Pons (tissue), 1 donor: ENCODE measurements around the gene KIF6.
"Not testable (repeated sequence)": the region's sequence is repeated elsewhere in the genome, so short reads cannot be mapped to it uniquely, and the experiment has no call there.

Experiments
- DNase-seq: peaks from one replicate; pipeline ENCODE4 v3.0.0-alpha.2; 2016; ENCODE audit warnings: low spot score

KIF6 gene

GRCh38 chr6:39714802-39715201 lies 10.4 kb downstream of the KIF6 start:
- DNase-seq = peak; percentile 96

GRCh38 chr6:39707962-39708683 lies 17.1 kb downstream of the KIF6 start:
- DNase-seq = no peak

GRCh38 chr6:39706819-39707335 lies 18.3 kb downstream of the KIF6 start:
- DNase-seq = no peak

- no peak for DNase-seq
Measured at GRCh38 chr6:39702265-39702664, 22.9 kb downstream of the KIF6 start.

- no peak for DNase-seq
Measured at GRCh38 chr6:39700362-39700761, 24.8 kb downstream of the KIF6 start.

GRCh38 chr6:39698789-39699188 lies 26.4 kb downstream of the KIF6 start:
- no peak for DNase-seq

GRCh38 chr6:39696986-39697788 lies 28.0 kb downstream of the KIF6 start:
- DNase-seq = no peak

- DNase-seq = no peak
Measured at GRCh38 chr6:39695447-39695846, 29.8 kb downstream of the KIF6 start.

GRCh38 chr6:39693206-39693605 lies 32.0 kb downstream of the KIF6 start:
- DNase-seq = no peak

- DNase-seq = no peak
Measured at GRCh38 chr6:39688494-39688893, 36.7 kb downstream of the KIF6 start.

- peak; percentile 98 for DNase-seq
Measured at GRCh38 chr6:39686976-39687375, 38.2 kb downstream of the KIF6 start.

- DNase-seq = peak; percentile 52
Measured at GRCh38 chr6:39685938-39686337, 39.3 kb downstream of the KIF6 start.

- no peak for DNase-seq
Measured at GRCh38 chr6:39685489-39685826, 39.8 kb downstream of the KIF6 start.

GRCh38 chr6:39684790-39685488 lies 40.3 kb downstream of the KIF6 start:
- peak; percentile 75 for DNase-seq

GRCh38 chr6:39681674-39682121 lies 43.5 kb downstream of the KIF6 start:
- DNase-seq = peak; percentile 68

GRCh38 chr6:39678914-39679313 lies 46.3 kb downstream of the KIF6 start:
- no peak for DNase-seq

GRCh38 chr6:39677318-39677717 lies 47.9 kb downstream of the KIF6 start:
- not testable (repeated sequence) for DNase-seq

GRCh38 chr6:39670519-39670918 lies 54.7 kb downstream of the KIF6 start:
- DNase-seq = no peak

GRCh38 chr6:39669973-39670342 lies 55.2 kb downstream of the KIF6 start:
- DNase-seq = no peak

GRCh38 chr6:39669207-39669972 lies 55.8 kb downstream of the KIF6 start:
- DNase-seq = no peak

GRCh38 chr6:39666706-39667489 lies 58.3 kb downstream of the KIF6 start:
- DNase-seq = no peak
